Epithelial cell of proximal tubule (primary cell): ENCODE measurements around the gene FCF1. TPM values are rescaled to one million over a fixed set of nuclear protein-coding genes. Genes with fewer than 3 reads are reported as not detected.

Experiments
- DNase-seq: peaks from one replicate; pipeline ENCODE4 v3.0.0-alpha.2; 2011; ENCODE audit warnings: low read depth
- H3K4me3 ChIP-seq: 2 replicates; pipeline ENCODE4 v1.5.1; 2011; ENCODE audit warnings: low read depth, mild to moderate bottlenecking, low read length
- total RNA-seq: library from RNA; depleted of rRNA; stranded (reverse); fragments of >200 nt; gene quantifications from 2 replicates; pipeline ENCODE4 v1.2.3, GENCODE V29; 2015
- TF ChIP-seq, protein P1 (sequence below): conservative IDR thresholded peaks from 2 replicates; pipeline ENCODE4 v1.5.1; 2012; ENCODE audit warnings: low read depth, mild to moderate bottlenecking, low read length

The FCF1 gene, protein sequence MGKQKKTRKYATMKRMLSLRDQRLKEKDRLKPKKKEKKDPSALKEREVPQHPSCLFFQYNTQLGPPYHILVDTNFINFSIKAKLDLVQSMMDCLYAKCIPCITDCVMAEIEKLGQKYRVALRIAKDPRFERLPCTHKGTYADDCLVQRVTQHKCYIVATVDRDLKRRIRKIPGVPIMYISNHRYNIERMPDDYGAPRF
- 21.4 and 22.9 TPM in 2 replicates for total RNA-seq

DNA sequence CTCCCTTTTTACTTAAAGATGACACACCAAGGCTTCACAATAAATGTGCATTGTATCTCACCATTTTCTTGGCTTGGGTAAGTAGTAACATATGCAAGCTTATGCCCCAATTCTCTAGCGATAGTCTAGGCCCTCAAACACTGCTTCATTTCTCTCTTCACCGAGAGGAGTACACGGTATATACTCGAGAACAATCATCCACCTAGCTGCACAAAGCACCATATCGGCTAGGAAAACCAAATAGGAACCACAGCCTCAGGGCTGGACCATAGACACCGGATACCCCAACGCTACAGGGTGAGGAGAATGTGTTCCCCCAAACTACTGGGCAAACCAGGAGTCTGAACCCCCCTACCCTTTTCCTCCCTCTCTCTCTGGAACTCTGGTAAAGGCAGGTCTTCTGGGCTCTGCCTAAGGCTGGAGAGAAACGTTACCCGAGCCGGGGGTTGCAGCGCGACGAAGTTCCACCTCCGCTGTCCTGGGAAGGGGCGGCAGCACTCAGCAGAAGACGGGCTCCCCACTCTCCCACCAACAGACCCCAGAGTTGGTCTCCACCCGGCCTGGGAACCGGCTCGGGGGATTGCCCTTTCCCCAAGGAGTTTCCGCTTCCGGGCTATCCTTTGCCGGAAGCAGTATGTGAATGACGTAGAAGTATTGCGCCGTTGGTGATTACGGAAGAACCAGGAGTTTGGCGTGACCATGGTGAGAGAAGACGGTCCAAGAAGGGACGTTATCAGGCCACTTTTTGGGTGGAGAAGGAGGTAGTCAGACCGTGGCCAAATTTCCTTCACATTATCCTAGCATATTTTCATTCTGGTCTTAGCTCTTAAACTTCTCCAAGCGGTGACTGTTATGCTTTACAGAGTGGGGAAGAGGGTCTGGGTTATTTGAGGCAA lies at the start of gene FCF1, which contains the start of gene AREL1:
Gene FCF1 (plus strand): TSS at position 646 of the 896 bp plus-strand sequence. CDS start 54 bp downstream, at position 700.
Gene AREL1 (minus strand): TSS at position 582 of the 896 bp plus-strand sequence. CDS start 27,465 bp downstream, outside the sequence.
- DNase-seq, result peak; percentile 63
- TF ChIP-seq, protein P1, sequence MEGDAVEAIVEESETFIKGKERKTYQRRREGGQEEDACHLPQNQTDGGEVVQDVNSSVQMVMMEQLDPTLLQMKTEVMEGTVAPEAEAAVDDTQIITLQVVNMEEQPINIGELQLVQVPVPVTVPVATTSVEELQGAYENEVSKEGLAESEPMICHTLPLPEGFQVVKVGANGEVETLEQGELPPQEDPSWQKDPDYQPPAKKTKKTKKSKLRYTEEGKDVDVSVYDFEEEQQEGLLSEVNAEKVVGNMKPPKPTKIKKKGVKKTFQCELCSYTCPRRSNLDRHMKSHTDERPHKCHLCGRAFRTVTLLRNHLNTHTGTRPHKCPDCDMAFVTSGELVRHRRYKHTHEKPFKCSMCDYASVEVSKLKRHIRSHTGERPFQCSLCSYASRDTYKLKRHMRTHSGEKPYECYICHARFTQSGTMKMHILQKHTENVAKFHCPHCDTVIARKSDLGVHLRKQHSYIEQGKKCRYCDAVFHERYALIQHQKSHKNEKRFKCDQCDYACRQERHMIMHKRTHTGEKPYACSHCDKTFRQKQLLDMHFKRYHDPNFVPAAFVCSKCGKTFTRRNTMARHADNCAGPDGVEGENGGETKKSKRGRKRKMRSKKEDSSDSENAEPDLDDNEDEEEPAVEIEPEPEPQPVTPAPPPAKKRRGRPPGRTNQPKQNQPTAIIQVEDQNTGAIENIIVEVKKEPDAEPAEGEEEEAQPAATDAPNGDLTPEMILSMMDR, result no peak
- H3K4me3 ChIP-seq, result peak within 1 kb of the TSS; percentile 75

DNA sequence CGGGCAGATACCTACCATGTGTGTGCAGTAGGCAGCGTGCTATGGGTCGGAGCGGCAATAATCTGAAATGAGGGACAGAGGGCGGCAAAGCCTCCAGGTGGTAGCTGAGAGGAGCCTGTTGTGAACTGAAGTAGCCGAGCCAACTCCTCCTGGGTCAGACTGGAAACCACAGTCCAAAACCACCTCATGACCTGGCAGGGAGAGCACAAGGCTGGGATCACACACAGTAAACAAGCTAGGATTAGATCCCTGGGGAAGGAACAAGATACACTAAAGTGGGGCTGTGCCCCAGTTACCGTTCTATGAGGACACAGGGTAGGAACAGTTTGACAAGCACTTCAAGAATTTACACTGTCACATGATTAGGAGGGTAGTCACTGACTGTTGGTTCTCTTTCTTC lies 49.1 kb upstream of the FCF1 start:
- no peak for DNase-seq
- H3K4me3 ChIP-seq, result no peak overlapping the region
- TF ChIP-seq, protein P1, result no peak

DNA sequence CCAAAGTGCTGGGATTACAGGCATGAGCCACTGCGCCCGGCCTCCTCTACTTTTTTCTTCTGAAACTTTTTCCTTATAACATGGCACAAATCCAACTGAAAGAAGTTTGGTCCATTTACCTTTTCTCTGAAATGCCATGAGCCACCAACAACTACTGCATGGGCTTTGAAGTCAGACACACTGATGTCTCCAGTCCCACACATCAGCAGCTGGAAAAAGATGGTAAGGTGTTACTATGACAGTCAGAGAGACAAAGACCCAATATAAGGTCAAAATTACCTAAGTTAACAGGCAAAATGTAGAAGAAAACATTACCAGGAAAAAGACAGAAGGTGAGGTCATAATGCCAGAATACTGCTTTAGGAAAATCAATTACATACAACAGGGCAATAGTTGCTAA lies 48.2 kb upstream of the FCF1 start:
- no peak for DNase-seq
- no peak overlapping the region for H3K4me3 ChIP-seq
- TF ChIP-seq, protein P1, result no peak

DNA sequence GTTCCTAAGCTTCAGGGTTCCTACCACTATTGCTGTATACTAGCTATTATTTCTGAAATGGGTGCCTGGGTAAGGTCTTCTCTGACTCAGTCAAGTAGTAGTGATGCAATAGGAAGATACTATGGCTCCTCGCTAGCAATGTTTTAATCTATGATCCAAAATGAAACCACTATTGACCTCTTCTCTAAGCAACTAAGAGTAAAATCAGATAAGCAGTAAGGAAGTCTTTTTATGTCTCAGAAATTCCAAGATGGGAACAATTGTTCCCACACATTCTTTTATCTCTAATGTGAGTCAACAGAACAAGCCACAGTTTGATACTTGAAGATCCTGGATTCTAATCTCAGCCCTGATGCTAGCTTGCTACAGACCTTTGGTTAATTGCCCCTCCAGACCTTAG lies 45.2 kb upstream of the FCF1 start:
- DNase-seq, result no peak
- TF ChIP-seq, protein P1, result no peak
- no peak overlapping the region for H3K4me3 ChIP-seq

DNA sequence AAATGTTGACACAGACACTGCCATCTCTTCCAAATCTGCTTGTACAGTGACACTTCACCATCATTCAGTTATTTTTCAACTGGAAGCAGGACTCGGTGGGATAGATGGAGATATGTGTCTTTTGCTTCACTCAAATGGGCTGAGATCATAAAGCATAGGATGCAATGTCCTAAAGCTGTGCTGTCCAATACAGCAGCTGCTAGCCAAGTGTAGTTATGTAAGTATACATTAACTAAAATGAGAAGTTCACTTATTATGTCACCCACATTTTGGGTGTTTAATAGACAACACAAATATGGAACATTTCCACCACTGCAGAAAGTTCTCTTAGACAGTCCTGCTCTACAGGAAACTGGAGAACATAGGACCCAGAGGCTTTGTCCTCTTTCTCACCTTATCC lies 43.7 kb upstream of the FCF1 start:
- H3K4me3 ChIP-seq, result no peak overlapping the region
- no peak for DNase-seq
- TF ChIP-seq, protein P1, result no peak

DNA sequence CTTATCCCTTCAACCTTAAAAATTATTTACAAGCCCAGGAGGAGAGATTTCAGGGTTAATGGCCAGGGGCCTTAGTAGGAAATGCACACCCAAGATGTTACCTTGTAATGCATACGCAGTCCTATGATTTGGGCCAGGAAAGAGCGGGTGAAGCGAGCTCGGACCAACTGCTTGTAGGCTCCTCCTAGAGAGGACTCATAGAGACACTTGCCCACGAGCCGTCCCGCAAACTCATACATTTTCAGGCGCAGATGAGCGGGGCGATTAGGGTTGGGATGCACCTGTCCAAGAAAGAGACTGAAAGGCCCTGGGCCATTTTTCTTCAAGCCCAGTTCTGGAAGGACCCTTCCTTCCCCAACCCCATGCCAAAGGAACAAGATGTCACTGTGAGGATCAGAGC lies 43.1 kb upstream of the FCF1 start:
- TF ChIP-seq, protein P1, result no peak
- no peak for DNase-seq
- H3K4me3 ChIP-seq, result no peak overlapping the region
